HepG2 (cell line): ENCODE data around the gene CCT7.
A peak's percentile ranks its signal among the peaks of the same experiment; 100 is the strongest.

Experiments
- CAMTA2 ChIP-seq: sonication (generic); formaldehyde crosslinking; IDR thresholded peaks from 2 replicates; pipeline ENCODE4 v1.4.0; 2020; ENCODE audit warnings: mild to moderate bottlenecking, missing genetic modification reagents, borderline replicate concordance
- CTCF ChIP-seq: sonication (generic); formaldehyde crosslinking; IDR thresholded peaks from 2 replicates; pipeline ENCODE4 v1.5.0; 2020; ENCODE audit warnings: mild to moderate bottlenecking, missing genetic modification reagents, moderate library complexity
- JUND ChIP-seq: sonication (generic); formaldehyde crosslinking; IDR thresholded peaks from 2 replicates; pipeline ENCODE4 v1.8.0; 2022; ENCODE audit warnings: mild to moderate bottlenecking, missing genetic modification reagents
- RAD21 ChIP-seq: fragments of 450-650 bp; formaldehyde crosslinking; IDR thresholded peaks from 2 replicates; pipeline ENCODE4 v1.5.0; 2020; ENCODE audit warnings: mild to moderate bottlenecking
- SNAPC5 ChIP-seq: sonication (generic); formaldehyde crosslinking; IDR thresholded peaks from 2 replicates; pipeline ENCODE4 v1.8.1; 2023; ENCODE audit warnings: mild to moderate bottlenecking, missing genetic modification reagents, borderline replicate concordance
- USF2 ChIP-seq, 2 experiments: sonication (generic) in 1 of 2; formaldehyde crosslinking in 1 of 2; IDR thresholded peaks; 2 replicates each; pipeline versions ENCODE4 v1.5.1 to v1.6.1; 2011 to 2020; ENCODE audit warnings: borderline replicate concordance in 1 of 2, low read depth in 1 of 2, low read length in 1 of 2, mild to moderate bottlenecking in 1 of 2, missing genetic modification reagents in 1 of 2, moderate library complexity in 1 of 2
- YY1 ChIP-seq: IDR thresholded peaks from 2 replicates; pipeline ENCODE4 v1.6.1; 2011; ENCODE audit warnings: low read length, low read depth, moderate library complexity, mild to moderate bottlenecking; ENCODE audit not compliant: insufficient read depth, insufficient replicate concordance
- ZFP91 ChIP-seq: sonication (generic); formaldehyde crosslinking; IDR thresholded peaks from 2 replicates; pipeline ENCODE4 v1.9.0; 2022; ENCODE audit warnings: missing genetic modification reagents, mild to moderate bottlenecking, borderline replicate concordance
- ZHX1 ChIP-seq: sonication (generic); formaldehyde crosslinking; IDR thresholded peaks from 2 replicates; pipeline ENCODE4 v1.8.1; 2022; ENCODE audit warnings: low read depth, mild to moderate bottlenecking, missing genetic modification reagents
- ZNF660 ChIP-seq: sonication (generic); formaldehyde crosslinking; IDR thresholded peaks from 2 replicates; pipeline ENCODE4 v1.5.1; 2020; ENCODE audit warnings: mild to moderate bottlenecking, low read depth, missing genetic modification reagents, borderline replicate concordance

- no peak for TF ChIP-seq YY1
- TF ChIP-seq ZHX1 (CRISPR knock-in tag) = peak; percentile 45; the same call in 1 of the 2 replicates
- no peak for TF ChIP-seq USF2 (IDR thresholded peaks at IDR 0.05; ENCODE audit: low read depth, low read length)
- no peak for TF ChIP-seq USF2 (CRISPR knock-in tag; IDR thresholded peaks at IDR 0.05; ENCODE audit: borderline replicate concordance)
- TF ChIP-seq CTCF = peak; percentile 98
- TF ChIP-seq RAD21 = peak; percentile 89
- TF ChIP-seq ZNF660 (CRISPR knock-in tag) = no peak
- no peak for TF ChIP-seq JUND (CRISPR knock-in tag)
- TF ChIP-seq SNAPC5 (CRISPR knock-in tag) = no peak
- TF ChIP-seq CAMTA2 = no peak
- TF ChIP-seq ZFP91 (CRISPR knock-in tag) = peak; percentile 41
These were observed 21.5 kb upstream of the CCT7 start for GRCh38 chr2:73212448-73213176.
